ENCODE results near the gene LCN6.
"Not testable (repeated sequence)": the region's sequence is repeated elsewhere in the genome, so short reads cannot be mapped to it uniquely, and the experiment has no call there.

LCN6 gene

GRCh38 chr9:136759436-136760325 lies 11.4 kb upstream of the LCN6 start:
- Mint-ChIP-seq H3K27ac (no peak overlapping the region), H3K36me3 (ENCODE audit: low read depth) (no peaks in the 10 kb centered on the region), H3K4me1 (ENCODE audit: low read depth) (no peaks in the 10 kb centered on the region), H3K9me3 (peaks cover 15% of the 10 kb centered on the region), H3K4me3 (no peak overlapping the region), H3K27me3 (ENCODE audit: low read depth) (no peaks in the 10 kb centered on the region)
- no peak for DNase-seq (ENCODE audit: low spot score)

DNA sequence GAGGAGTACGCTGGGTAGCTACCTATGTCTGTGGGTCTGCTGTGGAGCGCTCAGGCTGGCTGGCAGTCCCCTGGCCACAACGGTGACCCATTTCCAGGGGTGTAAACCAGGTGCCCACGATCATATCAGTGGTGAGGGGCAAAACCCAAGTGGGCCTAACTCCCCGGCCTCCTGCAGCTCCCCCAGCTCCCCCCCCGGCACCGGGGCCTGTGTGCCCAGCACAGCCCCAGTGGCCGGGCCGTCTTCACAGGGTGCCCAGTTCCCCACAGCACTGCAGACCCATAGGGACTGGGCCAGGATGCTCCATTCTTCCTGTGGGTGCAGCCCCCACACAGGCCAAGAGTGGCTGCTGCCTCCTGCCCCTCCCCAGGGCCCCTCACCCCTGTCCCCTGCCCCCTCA lies 10.7 kb upstream of the LCN6 start:
- H3K27me3 Mint-ChIP-seq (ENCODE audit: low read depth): no peaks in the 10 kb centered on the region
- no peaks in the 10 kb centered on the region for H3K36me3 Mint-ChIP-seq (ENCODE audit: low read depth)
- DNase-seq (ENCODE audit: low spot score): no peak
- no peak overlapping the region for H3K4me3 Mint-ChIP-seq
- peaks cover 15% of the 10 kb centered on the region for H3K9me3 Mint-ChIP-seq
- H3K4me1 Mint-ChIP-seq (ENCODE audit: low read depth): no peaks in the 10 kb centered on the region
- no peak overlapping the region for H3K27ac Mint-ChIP-seq

GRCh38 chr9:136757751-136758140 lies 9.4 kb upstream of the LCN6 start:
- Mint-ChIP-seq H3K27me3 (ENCODE audit: low read depth) (no peaks in the 10 kb centered on the region), H3K9me3 (peaks cover 17% of the 10 kb centered on the region), H3K4me1 (ENCODE audit: low read depth) (no peaks in the 10 kb centered on the region), H3K27ac (no peak overlapping the region), H3K4me3 (no peak overlapping the region), H3K36me3 (ENCODE audit: low read depth) (no peaks in the 10 kb centered on the region)
- DNase-seq (ENCODE audit: low spot score): no peak

DNA sequence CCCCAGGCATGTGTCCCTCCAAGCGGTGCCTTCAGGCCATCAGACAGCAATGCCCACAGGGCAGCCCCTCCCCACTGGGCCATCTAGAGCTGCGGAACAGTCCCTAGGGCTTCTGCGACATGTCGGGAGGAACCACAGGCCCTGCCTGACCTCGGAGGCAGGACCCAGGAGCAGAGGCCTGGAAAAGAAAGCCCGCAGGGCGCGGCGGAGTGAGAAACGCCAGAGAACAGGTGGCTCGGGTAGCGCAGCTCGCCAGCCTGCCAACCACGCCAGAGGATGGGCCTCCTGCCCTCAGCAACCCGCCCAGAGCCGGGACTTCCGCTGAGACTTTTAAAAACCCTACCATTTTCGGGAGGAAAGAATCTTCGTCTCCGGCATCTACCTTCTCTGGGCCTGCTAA lies 9.0 kb upstream of the LCN6 start:
- no peak overlapping the region for H3K27ac Mint-ChIP-seq
- H3K4me3 Mint-ChIP-seq: no peak overlapping the region
- peaks cover 21% of the 10 kb centered on the region for H3K9me3 Mint-ChIP-seq
- no peaks in the 10 kb centered on the region for H3K4me1 Mint-ChIP-seq (ENCODE audit: low read depth)
- H3K27me3 Mint-ChIP-seq (ENCODE audit: low read depth): no peaks in the 10 kb centered on the region
- H3K36me3 Mint-ChIP-seq (ENCODE audit: low read depth): peaks cover 2% of the 10 kb centered on the region
- no peak for DNase-seq (ENCODE audit: low spot score)

DNA sequence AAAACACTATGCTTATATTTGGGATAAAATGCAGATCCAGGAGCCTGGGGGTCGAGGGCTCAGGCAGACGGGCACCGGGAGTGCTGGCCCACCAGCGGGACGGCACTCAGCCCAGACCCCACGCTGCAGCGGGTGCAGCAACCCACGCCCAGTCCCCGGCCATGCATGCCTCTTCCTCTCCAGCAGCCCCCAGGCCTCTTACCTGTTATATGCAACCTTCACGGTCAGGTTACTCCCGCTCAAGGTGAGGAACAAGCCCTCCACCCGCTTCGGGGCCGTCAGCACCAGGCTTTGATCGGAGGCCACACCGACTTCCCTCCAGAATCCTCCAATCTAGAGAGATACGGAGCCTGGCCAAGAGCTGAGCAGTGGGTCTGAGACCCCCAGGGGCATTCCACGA lies 8.5 kb upstream of the LCN6 start:
- no peak overlapping the region for H3K4me3 Mint-ChIP-seq
- peaks cover 26% of the 10 kb centered on the region for H3K9me3 Mint-ChIP-seq

GRCh38 chr9:136756134-136756438 lies 7.8 kb upstream of the LCN6 start:
- DNase-seq (ENCODE audit: low spot score): no peak
- Mint-ChIP-seq H3K27me3 (ENCODE audit: low read depth) (no peaks in the 10 kb centered on the region), H3K4me3 (no peak overlapping the region), H3K27ac (no peak overlapping the region), H3K36me3 (ENCODE audit: low read depth) (peaks cover 2% of the 10 kb centered on the region), H3K4me1 (ENCODE audit: low read depth) (no peaks in the 10 kb centered on the region), H3K9me3 (peaks cover 30% of the 10 kb centered on the region)

More for the DNA sequence above, 8.5 kb upstream of the LCN6 start:
- H3K27me3 Mint-ChIP-seq (ENCODE audit: low read depth): no peaks in the 10 kb centered on the region
- H3K36me3 Mint-ChIP-seq (ENCODE audit: low read depth): peaks cover 2% of the 10 kb centered on the region
- H3K4me1 Mint-ChIP-seq (ENCODE audit: low read depth): no peaks in the 10 kb centered on the region
- H3K27ac Mint-ChIP-seq: no peak overlapping the region
- no peak for DNase-seq (ENCODE audit: low spot score)

DNA sequence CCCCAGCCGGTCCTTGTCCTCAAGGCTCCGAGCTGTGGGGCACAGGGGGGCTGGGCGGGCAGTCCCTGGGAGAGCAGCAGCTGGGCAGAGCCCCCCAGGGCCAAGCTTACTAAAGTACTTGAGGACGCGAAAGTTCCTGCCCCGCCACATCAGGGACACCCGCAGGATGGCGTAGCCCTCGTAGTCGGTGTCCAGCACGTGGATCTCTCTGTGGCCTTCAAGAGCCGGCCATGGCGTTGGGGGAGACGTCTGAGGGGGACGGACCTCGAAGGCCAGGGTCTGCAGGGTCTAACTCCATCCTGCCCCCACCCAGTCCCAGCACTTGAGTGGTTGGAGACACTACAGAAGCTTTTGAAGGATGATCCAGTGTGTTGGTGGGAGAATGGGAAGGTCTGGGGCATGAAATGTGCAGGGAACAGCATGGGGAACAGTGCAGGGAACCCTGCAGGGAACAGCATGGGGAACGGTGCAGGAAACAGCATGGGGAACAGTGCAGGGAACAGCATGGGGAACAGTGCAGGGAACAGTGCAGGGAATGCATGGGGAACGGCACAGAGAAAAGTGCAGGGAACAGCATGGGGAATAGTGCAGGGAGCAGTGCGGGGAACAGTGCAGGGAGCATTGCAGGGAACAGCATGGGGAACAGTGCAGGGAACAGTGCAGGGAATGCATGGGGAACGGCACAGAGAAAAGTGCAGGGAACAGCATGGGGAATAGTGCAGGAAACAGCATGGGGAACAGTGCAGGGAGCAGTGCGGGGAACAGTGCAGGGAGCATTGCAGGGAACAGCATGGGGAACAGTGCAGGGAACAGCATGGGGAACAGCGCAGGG lies 7.2 kb upstream of the LCN6 start:
- H3K4me3 Mint-ChIP-seq; H3K27me3 Mint-ChIP-seq (ENCODE audit: low read depth); H3K27ac Mint-ChIP-seq; H3K36me3 Mint-ChIP-seq (ENCODE audit: low read depth); H3K4me1 Mint-ChIP-seq (ENCODE audit: low read depth); DNase-seq (ENCODE audit: low spot score): not testable (repeated sequence)
- H3K9me3 Mint-ChIP-seq: peaks cover 30% of the 10 kb centered on the region

DNA sequence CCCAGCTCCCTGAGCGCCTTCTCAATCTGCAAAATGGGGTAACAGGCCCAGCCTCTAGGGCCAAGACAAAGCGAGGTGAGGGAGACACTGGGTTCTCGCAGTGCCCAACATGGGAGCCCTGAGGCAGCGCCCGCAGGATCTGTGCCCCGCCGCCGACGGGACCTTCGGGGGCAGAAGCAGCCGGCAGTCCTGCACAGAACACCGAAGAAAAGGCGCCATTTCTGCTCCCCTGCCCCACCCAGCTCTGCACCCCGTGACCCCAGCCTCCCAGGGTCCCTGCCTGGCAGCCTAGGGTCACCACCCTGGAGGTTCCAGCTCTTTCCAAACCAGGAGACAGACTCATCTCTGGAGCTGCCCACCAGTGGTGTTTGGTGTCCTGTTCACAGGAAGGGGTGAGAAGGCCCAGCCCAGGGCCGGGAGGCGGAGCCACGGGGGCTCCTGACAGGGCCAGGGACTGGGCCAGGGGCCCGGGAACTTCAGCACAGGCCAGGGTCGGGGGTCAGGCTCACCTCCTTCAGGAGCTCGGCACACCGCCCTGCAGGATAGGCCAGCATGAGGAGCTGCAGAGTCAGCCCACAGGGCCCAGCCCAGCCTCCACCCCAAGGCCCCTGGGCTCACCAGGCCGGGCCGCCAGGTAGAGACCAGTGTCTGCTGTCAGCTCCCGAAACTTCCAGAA lies 6.4 kb upstream of the LCN6 start:
- Mint-ChIP-seq H3K36me3 (ENCODE audit: low read depth) (peaks cover 2% of the 10 kb centered on the region), H3K4me3 (no peak overlapping the region), H3K27me3 (ENCODE audit: low read depth) (peaks cover 1% of the 10 kb centered on the region), H3K9me3 (peaks cover 30% of the 10 kb centered on the region), H3K4me1 (ENCODE audit: low read depth) (peaks cover 6% of the 10 kb centered on the region), H3K27ac (no peak overlapping the region)
- no peak for DNase-seq (ENCODE audit: low spot score)

GRCh38 chr9:136754059-136754572 lies 5.8 kb upstream of the LCN6 start:
- no peak for DNase-seq (ENCODE audit: low spot score)
- H3K27me3 Mint-ChIP-seq (ENCODE audit: low read depth): peaks cover 1% of the 10 kb centered on the region
- H3K9me3 Mint-ChIP-seq: peaks cover 30% of the 10 kb centered on the region
- H3K27ac Mint-ChIP-seq: no peak overlapping the region
- peaks cover 2% of the 10 kb centered on the region for H3K36me3 Mint-ChIP-seq (ENCODE audit: low read depth)
- H3K4me1 Mint-ChIP-seq (ENCODE audit: low read depth): peaks cover 6% of the 10 kb centered on the region
- H3K4me3 Mint-ChIP-seq: no peak overlapping the region

- DNase-seq (ENCODE audit: low spot score): no peak
- H3K27ac Mint-ChIP-seq: no peak overlapping the region
- no peak overlapping the region for H3K4me3 Mint-ChIP-seq
- H3K9me3 Mint-ChIP-seq: peaks cover 30% of the 10 kb centered on the region
- peaks cover 6% of the 10 kb centered on the region for H3K4me1 Mint-ChIP-seq (ENCODE audit: low read depth)
- peaks cover 1% of the 10 kb centered on the region for H3K27me3 Mint-ChIP-seq (ENCODE audit: low read depth)
- peaks cover 2% of the 10 kb centered on the region for H3K36me3 Mint-ChIP-seq (ENCODE audit: low read depth)
Measured at GRCh38 chr9:136753371-136754058, 5.2 kb upstream of the LCN6 start.

DNA sequence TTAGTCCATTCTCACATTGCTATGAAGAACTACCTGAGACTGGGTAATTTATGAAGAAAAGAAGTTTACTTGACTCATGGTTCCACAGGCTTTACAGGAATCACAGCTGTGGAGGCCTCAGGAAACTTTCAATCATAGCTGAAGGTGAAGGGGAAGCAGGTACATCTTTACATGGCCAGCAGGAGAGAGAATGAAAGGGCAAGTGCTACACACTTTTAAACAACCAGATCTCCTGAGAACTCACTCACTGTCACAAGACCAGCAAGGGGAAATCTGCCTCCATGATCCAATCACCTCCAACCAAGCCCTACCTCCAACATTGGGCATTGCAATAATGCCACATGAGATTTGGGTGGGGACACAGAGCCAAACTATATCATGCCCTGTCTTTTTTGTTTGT lies 3.5 kb upstream of the LCN6 start:
- DNase-seq (ENCODE audit: low spot score): no peak
- Mint-ChIP-seq H3K9me3 (peaks cover 30% of the 10 kb centered on the region), H3K27ac (no peak overlapping the region), H3K4me3 (no peak overlapping the region), H3K4me1 (ENCODE audit: low read depth) (peaks cover 6% of the 10 kb centered on the region), H3K36me3 (ENCODE audit: low read depth) (peaks cover 2% of the 10 kb centered on the region), H3K27me3 (ENCODE audit: low read depth) (peaks cover 1% of the 10 kb centered on the region)

- Mint-ChIP-seq H3K27me3 (ENCODE audit: low read depth) (peaks cover 1% of the 10 kb centered on the region), H3K4me3 (no peak overlapping the region), H3K27ac (no peak overlapping the region), H3K9me3 (peaks cover 25% of the 10 kb centered on the region), H3K4me1 (ENCODE audit: low read depth) (peaks cover 6% of the 10 kb centered on the region), H3K36me3 (ENCODE audit: low read depth) (peaks cover 2% of the 10 kb centered on the region)
- DNase-seq (ENCODE audit: low spot score): no peak
Measured at GRCh38 chr9:136751244-136751643, 2.9 kb upstream of the LCN6 start.

- peak; percentile 29 for DNase-seq (ENCODE audit: low spot score)
- no peak overlapping the region for H3K4me3 Mint-ChIP-seq
- H3K4me1 Mint-ChIP-seq (ENCODE audit: low read depth): peaks cover 6% of the 10 kb centered on the region
- peaks cover 1% of the 10 kb centered on the region for H3K27me3 Mint-ChIP-seq (ENCODE audit: low read depth)
- H3K27ac Mint-ChIP-seq: no peak overlapping the region
- H3K9me3 Mint-ChIP-seq: peaks cover 18% of the 10 kb centered on the region
- H3K36me3 Mint-ChIP-seq (ENCODE audit: low read depth): peaks cover 2% of the 10 kb centered on the region
Measured at GRCh38 chr9:136750526-136750925, 2.2 kb upstream of the LCN6 start.
